Panc1 (cell line): ENCODE measurements around the gene TMEM109. TPM values are rescaled to one million over a fixed set of nuclear protein-coding genes. Genes with fewer than 3 reads are reported as not detected.

Experiments used
- ATAC-seq: fragments of 200-7000 bp; cut with Tn5 transposase; 2 replicates; pipeline ENCODE4 v1.9.1; 2020; ENCODE audit warnings: mild to moderate bottlenecking, moderate library complexity
- BruUV-seq: library from RNA; stranded (reverse); fragments of 400-500 nt; replicated peaks from 2 replicates; lab custom pipeline; 2021; lab: Mats Ljungman, UMichigan
- CTCF ChIA-PET: fragments of 300-600 bp; sonication (Branson Sonifier 250); formaldehyde crosslinking; loops from one replicate; lab custom pipeline; 2022; ENCODE audit warnings: antibody characterized with exemption; lab: Charles Lee
- POLR2A ChIA-PET: fragments of 300-600 bp; sonication (Branson Sonifier 250); formaldehyde crosslinking; loops from one replicate; lab custom pipeline; 2022; ENCODE audit warnings: antibody characterized with exemption; lab: Charles Lee
- DNase-seq: peaks from one replicate; pipeline ENCODE4 v3.0.0-alpha.2; 2010; ENCODE audit warnings: low read depth, low spot score
- H3K27ac ChIP-seq: 2 replicates; pipeline ENCODE4 v1.5.1; 2011; ENCODE audit warnings: mild to moderate bottlenecking, low read length, inconsistent platforms
- H3K27me3 ChIP-seq: fragments of 200-500 bp; sonication (Bioruptor generic); 2 replicates; pipeline ENCODE4 v1.6.0; 2014; ENCODE audit warnings: low read length, inconsistent platforms; ENCODE audit not compliant: control insufficient read depth, insufficient read depth
- H3K36me3 ChIP-seq: fragments of 200-500 bp; sonication (Bioruptor generic); 2 replicates; pipeline ENCODE4 v1.5.1; 2014; ENCODE audit warnings: inconsistent platforms, mild to moderate bottlenecking, low read length, moderate library complexity; ENCODE audit not compliant: control insufficient read depth, insufficient read depth
- H3K4me1 ChIP-seq: 2 replicates; pipeline ENCODE4 v1.5.1; 2011; ENCODE audit warnings: inconsistent platforms, mild to moderate bottlenecking, low read length, moderate library complexity; ENCODE audit not compliant: control insufficient read depth, insufficient read depth
- H3K4me3 ChIP-seq, 2 experiments: 2 replicates each; pipeline ENCODE4 v1.5.1; 2011 to 2012; ENCODE audit warnings: low read depth in 2 of 2, low read length in 2 of 2, mild to moderate bottlenecking in 2 of 2, inconsistent platforms in 1 of 2, moderate library complexity in 1 of 2
- H3K9me3 ChIP-seq: fragments of 200-500 bp; sonication (Bioruptor generic); 2 replicates; pipeline ENCODE4 v1.5.1; 2014; ENCODE audit warnings: low read depth, mild to moderate bottlenecking, inconsistent platforms, low read length, moderate library complexity; ENCODE audit not compliant: control insufficient read depth, insufficient read depth
- POLR2AphosphoS5 ChIP-seq: IDR thresholded peaks from 2 replicates; pipeline ENCODE4 v1.6.1; 2012; ENCODE audit warnings: mild to moderate bottlenecking, low read depth, low read length, moderate library complexity
- REST ChIP-seq, 2 experiments: IDR thresholded peaks; 2 replicates each; pipeline ENCODE4 v1.6.1; 2011 to 2012; ENCODE audit warnings: low read depth in 2 of 2, control low read depth in 1 of 2, low read length in 1 of 2, mild to moderate bottlenecking in 1 of 2, moderate library complexity in 1 of 2; ENCODE audit not compliant: insufficient read depth in 1 of 2
- SIN3A ChIP-seq: IDR thresholded peaks from 2 replicates; pipeline ENCODE4 v1.6.1; 2012; ENCODE audit warnings: low read depth, mild to moderate bottlenecking, low read length, moderate library complexity, borderline replicate concordance; ENCODE audit not compliant: insufficient read depth
- TCF7L2 ChIP-seq: IDR thresholded peaks from 2 replicates; pipeline ENCODE4 v1.6.1; 2011; ENCODE audit warnings: mild to moderate bottlenecking, low read depth, low read length, inconsistent platforms
- in situ Hi-C: cut with HindIII; loops from 2 replicates; pipeline ENCODE4 v1.10.0; 2016; ENCODE audit warnings: low sequenced_read_pairs, low pct_unique_long_range_greater_than_20kb
- intact Hi-C: fragments of 100-400 bp; cut with micrococcal nuclease; formaldehyde crosslinking; loops from one replicate; pipeline ENCODE4 v1.10.0; 2022; ENCODE audit not compliant: unreplicated experiment
- total RNA-seq: library from RNA; stranded (reverse); gene quantifications from one replicate; pipeline ENCODE4 v1.2.1, GENCODE V29; 2021; ENCODE audit not compliant: unreplicated experiment
- TF ChIP-seq, protein P1 (sequence below): fragments of 450-650 bp; IDR thresholded peaks from 2 replicates; pipeline ENCODE4 v1.5.1; 2017; ENCODE audit warnings: mild to moderate bottlenecking

TMEM109 gene
- total RNA-seq, 1 experiment from 2014 or later: 91.8 TPM

- in situ Hi-C loops: no loop called here
Measured at GRCh38 chr11:60878245-60879101, 35.5 kb upstream of the TMEM109 start.

DNA sequence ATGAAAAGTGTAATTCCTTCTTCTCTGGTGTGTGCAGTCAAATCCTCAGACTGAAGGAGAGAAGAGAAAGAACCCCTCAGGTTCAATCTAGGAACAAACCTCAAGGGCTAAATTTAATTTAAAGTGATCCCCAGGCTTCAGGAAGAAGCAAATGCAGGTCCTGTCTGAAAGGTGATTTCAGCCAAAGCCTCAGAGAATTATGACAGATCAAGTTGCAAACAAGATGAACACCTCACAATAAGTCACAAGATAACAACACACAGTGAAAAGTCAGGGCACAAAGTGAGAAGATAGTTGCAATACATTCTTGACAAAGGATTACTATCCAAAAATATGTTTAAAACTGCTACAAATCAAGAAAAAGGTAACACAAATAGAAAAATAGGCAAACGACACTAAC, 34.9 kb upstream of the TMEM109 start:
- Histone ChIP-seq H3K36me3 (no peaks in the 10 kb centered on the region), H3K27ac (no peak overlapping the region), H3K4me1 (no peaks in the 10 kb centered on the region), H3K27me3 (no peaks in the 10 kb centered on the region), H3K9me3 (no peaks in the 10 kb centered on the region), H3K4me3 (no peak overlapping the region)
- CTCF ChIA-PET: no interaction called here
- DNase-seq (no peak), ATAC-seq (no peak)
- no TSS peak for BruUV-seq
- in situ Hi-C loops: no loop called here
- POLR2A ChIA-PET: no interaction called here
- no peak for TF ChIP-seq TCF7L2
- no peak for TF ChIP-seq POLR2AphosphoS5
- TF ChIP-seq SIN3A: no peak
- intact Hi-C loops: no loop called here

More at GRCh38 chr11:60878245-60879101, 35.5 kb upstream of the TMEM109 start:
- Histone ChIP-seq H3K36me3 (no peaks in the 10 kb centered on the region), H3K27me3 (no peaks in the 10 kb centered on the region), H3K4me1 (no peaks in the 10 kb centered on the region), H3K27ac (no peak overlapping the region), H3K4me3 (no peak overlapping the region), H3K9me3 (no peaks in the 10 kb centered on the region)
- BruUV-seq: no TSS peak
- DNase-seq (no peak), ATAC-seq (no peak)
- ChIA-PET CTCF (no interaction called here), POLR2A (no interaction called here)
- TF ChIP-seq SIN3A (no peak), TCF7L2 (no peak), POLR2AphosphoS5 (no peak), REST (IDR thresholded peaks at IDR 0.05; ENCODE audit: insufficient read depth in 1 of 2, low read depth in 2 of 2, low read length in 1 of 2) (no peak)
- TF ChIP-seq, protein P1, sequence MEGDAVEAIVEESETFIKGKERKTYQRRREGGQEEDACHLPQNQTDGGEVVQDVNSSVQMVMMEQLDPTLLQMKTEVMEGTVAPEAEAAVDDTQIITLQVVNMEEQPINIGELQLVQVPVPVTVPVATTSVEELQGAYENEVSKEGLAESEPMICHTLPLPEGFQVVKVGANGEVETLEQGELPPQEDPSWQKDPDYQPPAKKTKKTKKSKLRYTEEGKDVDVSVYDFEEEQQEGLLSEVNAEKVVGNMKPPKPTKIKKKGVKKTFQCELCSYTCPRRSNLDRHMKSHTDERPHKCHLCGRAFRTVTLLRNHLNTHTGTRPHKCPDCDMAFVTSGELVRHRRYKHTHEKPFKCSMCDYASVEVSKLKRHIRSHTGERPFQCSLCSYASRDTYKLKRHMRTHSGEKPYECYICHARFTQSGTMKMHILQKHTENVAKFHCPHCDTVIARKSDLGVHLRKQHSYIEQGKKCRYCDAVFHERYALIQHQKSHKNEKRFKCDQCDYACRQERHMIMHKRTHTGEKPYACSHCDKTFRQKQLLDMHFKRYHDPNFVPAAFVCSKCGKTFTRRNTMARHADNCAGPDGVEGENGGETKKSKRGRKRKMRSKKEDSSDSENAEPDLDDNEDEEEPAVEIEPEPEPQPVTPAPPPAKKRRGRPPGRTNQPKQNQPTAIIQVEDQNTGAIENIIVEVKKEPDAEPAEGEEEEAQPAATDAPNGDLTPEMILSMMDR: no peak
- intact Hi-C loops: no loop called here
